GM10266 (cell line): ENCODE results near the gene OPHN1.

Experiments
- DNase-seq: peaks from one replicate; pipeline ENCODE4 v3.0.0; 2012; ENCODE audit errors: extremely low spot score
- CTCF ChIP-seq: IDR thresholded peaks from 2 replicates; pipeline ENCODE4 v1.5.1; 2012; ENCODE audit warnings: mild to moderate bottlenecking, low read depth; ENCODE audit not compliant: control insufficient read depth, insufficient read depth; ENCODE audit errors: missing control alignments

The OPHN1 gene

GRCh38 chrX:68121835-68122234 is 311.5 kb downstream of the OPHN1 start:
- no peak for DNase-seq
- TF ChIP-seq CTCF: no peak

GRCh38 chrX:68121371-68121770 is 311.9 kb downstream of the OPHN1 start:
- DNase-seq: no peak
- TF ChIP-seq CTCF: no peak

GRCh38 chrX:68115371-68115770 is 317.9 kb downstream of the OPHN1 start:
- no peak for TF ChIP-seq CTCF
- no peak for DNase-seq

- TF ChIP-seq CTCF: no peak
Measured at GRCh38 chrX:68114573-68115129, 318.6 kb downstream of the OPHN1 start.

GRCh38 chrX:68113837-68114572 is 319.3 kb downstream of the OPHN1 start:
- no peak for TF ChIP-seq CTCF
- DNase-seq: no peak

More at GRCh38 chrX:68114573-68115129, 318.6 kb downstream of the OPHN1 start:
- DNase-seq: no peak

- no peak for TF ChIP-seq CTCF
- DNase-seq: no peak
Measured at GRCh38 chrX:68112321-68112720, 321.0 kb downstream of the OPHN1 start.

- no peak for TF ChIP-seq CTCF
Measured at GRCh38 chrX:68109162-68109561, 324.1 kb downstream of the OPHN1 start.

More at GRCh38 chrX:68109162-68109561, 324.1 kb downstream of the OPHN1 start:
- DNase-seq: no peak
